ENCODE measurements around the gene FBXO22.
"Not testable (repeated sequence)": the region's sequence is repeated elsewhere in the genome, so short reads cannot be mapped to it uniquely, and the experiment has no call there.

The FBXO22 gene

DNA sequence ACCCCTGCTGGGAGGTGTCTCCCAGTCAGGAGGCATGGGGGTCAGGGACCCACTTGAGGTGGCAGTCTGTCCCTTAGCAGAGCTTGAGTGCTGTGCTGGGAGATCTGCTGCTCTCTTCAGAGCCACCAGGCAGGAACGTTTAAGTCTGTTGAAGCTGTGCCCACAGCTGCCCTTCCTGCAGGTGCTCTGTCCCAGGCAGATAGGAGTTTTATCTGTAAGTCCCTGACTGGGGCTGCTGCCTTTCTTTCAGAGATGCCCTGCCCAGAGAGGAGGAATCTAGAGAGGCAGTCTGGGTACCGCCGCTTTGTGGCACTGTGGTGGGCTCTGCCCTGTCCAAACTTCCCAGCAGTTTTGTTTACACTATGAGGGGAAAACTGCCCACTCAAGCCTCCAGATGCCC is 73.1 kb downstream of the FBXO22 start:
- DNase-seq = not testable (repeated sequence)

DNA sequence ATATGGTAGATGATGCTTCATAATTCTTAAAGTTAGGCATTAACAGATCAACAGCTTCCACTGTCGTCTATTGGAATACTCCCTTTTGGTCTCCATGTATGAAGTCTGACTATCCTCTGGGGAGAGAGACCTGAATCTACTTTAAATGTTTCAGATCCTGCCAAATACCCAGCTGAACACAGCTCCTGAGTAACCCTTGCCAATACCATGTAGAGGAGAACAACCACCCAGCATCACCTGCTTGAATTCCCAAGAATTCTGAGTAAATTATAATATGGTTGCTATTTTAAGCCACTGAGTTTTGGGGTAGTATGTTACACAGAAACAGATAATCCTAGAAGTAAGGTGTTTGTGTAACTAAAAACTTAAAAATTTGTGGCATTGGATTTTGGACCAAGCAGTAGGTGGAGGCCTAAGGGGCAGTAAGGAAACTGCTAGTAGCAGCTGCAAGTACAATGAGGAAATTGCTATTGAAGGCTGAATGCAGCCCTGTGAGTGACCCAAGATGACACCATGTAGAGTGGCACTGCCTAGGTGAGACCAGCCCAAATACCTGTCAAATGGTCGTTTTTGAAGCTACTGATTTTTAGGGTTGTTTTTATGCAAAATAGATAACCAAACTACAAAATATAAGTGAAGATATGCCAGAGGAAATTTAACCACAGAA is 77.6 kb downstream of the FBXO22 start:
- DNase-seq = no peak

DNA sequence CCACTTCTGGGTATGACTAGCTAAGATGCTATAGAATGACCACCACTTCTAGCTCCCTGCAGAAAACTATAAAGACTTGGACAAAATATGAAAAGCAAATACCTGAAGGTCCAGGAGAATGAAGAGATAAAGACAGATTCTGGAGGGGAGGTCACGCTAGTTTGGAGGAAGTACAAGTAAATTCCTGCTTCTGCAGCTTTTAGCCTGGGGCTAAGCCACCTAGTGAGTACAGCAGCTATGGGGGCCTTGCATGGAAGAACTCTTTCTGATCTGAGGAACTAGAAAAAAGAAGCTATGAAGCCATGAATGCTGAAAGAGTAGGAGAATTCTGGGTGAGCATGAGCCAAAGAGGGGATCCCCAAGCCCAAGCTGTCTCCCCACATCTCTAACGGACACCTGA is 78.8 kb downstream of the FBXO22 start:
- DNase-seq = no peak

DNA sequence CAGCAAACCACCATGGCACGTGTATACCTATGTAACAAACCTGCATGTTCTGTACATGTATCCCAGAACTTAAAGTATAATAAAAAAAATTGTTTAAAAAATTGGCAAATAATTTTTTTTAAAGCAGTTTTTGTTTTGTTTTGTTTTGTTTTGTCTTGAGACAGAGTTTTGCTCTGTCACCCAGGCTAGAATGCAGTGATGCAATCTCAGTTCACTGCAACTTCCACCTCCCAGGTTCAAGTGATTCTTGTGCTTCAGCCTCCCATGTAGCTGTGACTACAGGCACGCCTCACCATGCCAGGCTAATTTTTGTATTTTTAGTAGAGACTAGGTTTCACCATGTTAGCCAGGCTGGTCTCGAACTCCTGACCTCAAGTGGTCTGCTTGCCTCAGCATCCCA is 81.0 kb downstream of the FBXO22 start:
- DNase-seq = not testable (repeated sequence)

DNA sequence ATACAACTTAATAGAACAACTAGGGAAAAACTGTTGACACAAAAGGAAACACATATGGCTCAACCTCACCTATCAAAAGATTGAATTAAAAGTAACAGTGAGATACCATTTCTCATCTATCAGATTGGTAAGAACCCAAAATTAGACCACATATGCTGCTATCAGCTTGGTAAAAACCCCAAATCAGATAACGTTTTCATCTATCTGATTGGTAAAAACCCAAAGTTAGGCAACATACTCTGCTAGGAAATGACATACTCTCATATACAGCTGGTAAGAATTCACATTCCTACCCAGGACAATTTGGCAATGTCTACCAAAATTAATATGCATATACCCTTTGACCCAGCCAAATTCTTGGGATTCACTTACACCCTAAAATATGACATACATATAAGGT is 82.3 kb downstream of the FBXO22 start:
- DNase-seq = no peak

DNA sequence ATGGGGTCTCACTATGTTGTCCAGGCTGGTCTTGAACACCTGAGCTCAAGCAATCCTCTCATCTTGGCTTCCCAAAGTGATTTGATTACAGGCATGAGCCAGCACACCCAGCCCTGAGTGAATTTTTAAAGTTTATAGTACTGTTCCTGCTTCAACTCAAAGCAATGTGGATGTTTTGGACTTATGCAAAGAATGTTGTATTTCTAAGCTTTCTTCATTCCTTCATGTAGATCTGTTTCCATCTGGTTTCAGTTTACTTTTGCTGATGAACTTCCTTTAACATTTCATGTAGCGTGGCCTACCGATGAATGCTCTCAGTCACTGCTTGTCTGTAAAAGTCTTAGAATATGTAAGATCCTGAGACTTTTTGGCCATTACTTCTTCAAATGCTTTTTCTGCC is 85.4 kb downstream of the FBXO22 start:
- no peak for DNase-seq

DNA sequence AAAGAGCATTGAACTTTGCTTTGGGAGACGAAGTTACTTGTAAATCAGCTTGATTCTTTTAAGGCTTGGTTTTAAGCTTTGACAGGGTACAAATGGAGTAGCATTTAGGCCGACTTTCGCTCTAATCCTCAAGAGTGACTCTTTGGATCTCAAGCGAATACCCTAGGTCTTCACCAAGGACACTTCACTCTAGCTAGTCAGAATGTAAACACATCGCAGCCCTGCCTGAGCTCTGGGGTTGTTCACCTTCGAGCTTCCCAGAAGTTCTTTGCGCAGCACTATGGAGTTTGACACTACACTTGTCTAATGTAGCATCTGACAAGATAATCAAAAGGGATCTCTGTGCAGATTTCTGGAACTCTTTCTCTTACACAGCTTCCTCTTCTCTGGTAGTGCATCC is 86.2 kb downstream of the FBXO22 start:
- no peak for DNase-seq

Measured in amygdala (tissue), 56 donors.